Type B pancreatic cell (in vitro differentiated cells): Measurements from ENCODE around the gene PLPP4. TPM values are rescaled to one million over a fixed set of nuclear protein-coding genes. Genes with fewer than 3 reads are reported as not detected.

ENCODE experiments used
- DNase-seq: peaks from one replicate; pipeline ENCODE4 v3.0.0; 2021; ENCODE audit warnings: mixed read lengths; ENCODE audit not compliant: unreplicated experiment; ENCODE audit errors: extremely low spot score
- H3K27ac Mint-ChIP-seq: 2 replicates; pipeline ENCODE4 v1.8.0; 2021; ENCODE audit warnings: mild to moderate bottlenecking, mixed read lengths
- H3K27me3 Mint-ChIP-seq: 2 replicates; pipeline ENCODE4 v1.8.0; 2021; ENCODE audit warnings: mixed read lengths
- H3K36me3 Mint-ChIP-seq: 2 replicates; pipeline ENCODE4 v1.8.0; 2021; ENCODE audit warnings: mixed read lengths
- H3K4me1 Mint-ChIP-seq: one replicate; pipeline ENCODE4 v1.8.0; 2021; ENCODE audit warnings: mixed read lengths; ENCODE audit not compliant: unreplicated experiment
- H3K4me3 Mint-ChIP-seq: 2 replicates; pipeline ENCODE4 v1.8.0; 2021; ENCODE audit warnings: mild to moderate bottlenecking, mixed read lengths
- H3K9me3 Mint-ChIP-seq: 2 replicates; pipeline ENCODE4 v1.8.0; 2021; ENCODE audit warnings: mixed read lengths
- CTCF ChIP-seq: fragments of 200-600 bp; sonication (generic); conservative IDR thresholded peaks from 2 replicates; pipeline ENCODE4 v1.5.0; 2021; ENCODE audit warnings: antibody characterized with exemption, mild to moderate bottlenecking
- total RNA-seq: library from RNA; stranded (reverse); gene quantifications from 2 replicates; pipeline ENCODE4 v1.2.1, GENCODE V29; 2021; ENCODE audit warnings: low replicate concordance

PLPP4 gene
- total RNA-seq, 1 donor from 2014 or later = 4.4 TPM

- Mint-ChIP-seq H3K36me3 (no peaks in the 10 kb centered on the region), H3K9me3 (no peaks in the 10 kb centered on the region), H3K27me3 (peaks cover 26% of the 10 kb centered on the region), H3K4me3 (no peak overlapping the region), H3K4me1 (no peaks in the 10 kb centered on the region), H3K27ac (no peak overlapping the region)
- no peak for DNase-seq
- TF ChIP-seq CTCF = no peak
Observed at GRCh38 chr10:120613180-120613579, 156.2 kb downstream of the PLPP4 start.

DNA sequence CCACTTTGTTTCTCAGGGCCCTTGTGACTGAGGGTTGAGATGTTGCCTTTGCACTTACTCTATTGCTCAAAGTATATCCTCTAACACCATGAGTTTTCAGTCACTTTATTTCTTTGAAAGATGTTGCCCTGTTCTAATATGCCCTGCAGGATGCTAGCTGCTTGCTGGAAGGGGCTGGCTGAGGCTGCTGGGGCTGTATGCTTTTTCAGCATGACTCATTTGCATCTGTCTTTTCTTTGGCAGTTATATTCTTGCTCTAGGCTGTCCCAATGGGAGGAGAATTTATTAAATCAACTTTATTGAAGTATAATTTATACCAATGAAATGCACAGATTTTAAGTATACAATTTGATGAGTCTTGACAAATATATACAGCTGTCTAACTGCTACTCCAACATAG lies 157.7 kb downstream of the PLPP4 start:
- H3K27me3 Mint-ChIP-seq = peaks cover 26% of the 10 kb centered on the region
- H3K4me3 Mint-ChIP-seq = no peak overlapping the region
- DNase-seq = no peak
- no peaks in the 10 kb centered on the region for H3K36me3 Mint-ChIP-seq
- H3K9me3 Mint-ChIP-seq = no peaks in the 10 kb centered on the region
- no peak for TF ChIP-seq CTCF
- H3K4me1 Mint-ChIP-seq = no peaks in the 10 kb centered on the region
- no peak overlapping the region for H3K27ac Mint-ChIP-seq

- no peak for DNase-seq
- no peaks in the 10 kb centered on the region for H3K4me1 Mint-ChIP-seq
- peaks cover 21% of the 10 kb centered on the region for H3K27me3 Mint-ChIP-seq
- no peak overlapping the region for H3K4me3 Mint-ChIP-seq
- TF ChIP-seq CTCF = no peak
- no peaks in the 10 kb centered on the region for H3K9me3 Mint-ChIP-seq
- no peak overlapping the region for H3K27ac Mint-ChIP-seq
- H3K36me3 Mint-ChIP-seq = no peaks in the 10 kb centered on the region
Observed at GRCh38 chr10:120616311-120616911, 159.4 kb downstream of the PLPP4 start.

GRCh38 chr10:120628197-120628596 lies 171.2 kb downstream of the PLPP4 start:
- Mint-ChIP-seq H3K36me3 (no peaks in the 10 kb centered on the region), H3K9me3 (peaks cover 4% of the 10 kb centered on the region), H3K27me3 (peaks cover 19% of the 10 kb centered on the region), H3K27ac (no peak overlapping the region), H3K4me1 (peaks cover 8% of the 10 kb centered on the region), H3K4me3 (no peak overlapping the region)
- DNase-seq = no peak
- TF ChIP-seq CTCF = no peak

DNA sequence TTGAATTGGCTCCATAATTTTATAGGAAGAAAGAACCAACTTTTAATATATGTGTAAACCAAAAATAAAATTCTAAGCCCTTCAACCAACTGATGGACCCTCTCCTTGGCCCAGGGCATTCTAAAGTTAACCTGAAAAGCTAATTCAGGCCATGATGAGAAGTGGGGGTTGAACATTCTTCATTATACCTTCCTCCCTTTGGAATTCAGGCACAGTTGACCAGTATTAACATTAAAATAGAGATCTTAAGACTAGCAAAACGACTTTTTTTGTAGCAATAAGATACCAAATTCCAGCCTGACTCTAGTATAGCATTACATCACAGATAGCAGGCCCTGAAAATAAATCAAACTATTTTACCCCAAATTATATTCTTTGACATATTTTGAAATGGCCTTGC lies 173.2 kb downstream of the PLPP4 start:
- TF ChIP-seq CTCF = no peak
- peaks cover 18% of the 10 kb centered on the region for H3K27me3 Mint-ChIP-seq
- no peaks in the 10 kb centered on the region for H3K36me3 Mint-ChIP-seq
- H3K9me3 Mint-ChIP-seq = peaks cover 4% of the 10 kb centered on the region
- no peak overlapping the region for H3K4me3 Mint-ChIP-seq
- H3K27ac Mint-ChIP-seq = no peak overlapping the region
- DNase-seq = no peak
- H3K4me1 Mint-ChIP-seq = peaks cover 8% of the 10 kb centered on the region

- no peak overlapping the region for H3K27ac Mint-ChIP-seq
- no peak for DNase-seq
- no peak for TF ChIP-seq CTCF
- peaks cover 8% of the 10 kb centered on the region for H3K4me1 Mint-ChIP-seq
- H3K9me3 Mint-ChIP-seq = peaks cover 4% of the 10 kb centered on the region
- no peak overlapping the region for H3K4me3 Mint-ChIP-seq
- no peaks in the 10 kb centered on the region for H3K36me3 Mint-ChIP-seq
- H3K27me3 Mint-ChIP-seq = peaks cover 21% of the 10 kb centered on the region
Observed at GRCh38 chr10:120632047-120632446, 175.0 kb downstream of the PLPP4 start.
